Measurements from ENCODE around the gene AIF1.
A peak's percentile ranks its signal among the peaks of the same experiment; 100 is the strongest.

AIF1 gene

DNA sequence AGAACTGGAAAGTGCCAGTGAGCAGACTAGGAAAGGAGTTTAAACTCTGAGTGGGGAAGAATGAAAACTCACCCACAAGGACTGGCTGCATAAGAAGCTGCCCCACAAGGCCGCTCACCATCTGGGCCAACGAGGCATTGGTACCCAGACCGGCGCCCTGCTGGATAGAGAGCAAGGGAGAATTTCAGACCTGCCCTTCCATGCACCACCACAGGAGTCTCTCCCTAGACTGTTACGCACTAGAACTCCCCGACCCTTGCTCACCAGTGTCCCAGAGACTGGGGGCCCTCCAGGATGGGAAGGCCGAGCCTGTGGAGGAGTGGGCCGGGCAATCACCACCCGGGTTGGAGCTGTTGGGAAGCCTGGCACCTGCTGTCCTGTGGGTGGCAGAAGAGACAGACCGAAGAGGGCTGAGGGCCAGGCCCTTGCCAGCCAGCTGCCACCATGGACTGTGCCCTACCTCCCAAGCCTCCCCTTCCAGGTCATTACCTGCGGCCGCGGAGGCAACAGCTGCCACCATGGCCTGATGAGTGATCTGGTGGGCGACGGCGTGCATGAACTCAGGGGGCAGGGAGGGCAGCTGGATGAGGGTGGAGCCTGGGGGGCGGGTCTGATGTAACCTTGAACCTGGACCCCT is 28.9 kb downstream of the AIF1 start:
- no peak for DNase-seq

DNA sequence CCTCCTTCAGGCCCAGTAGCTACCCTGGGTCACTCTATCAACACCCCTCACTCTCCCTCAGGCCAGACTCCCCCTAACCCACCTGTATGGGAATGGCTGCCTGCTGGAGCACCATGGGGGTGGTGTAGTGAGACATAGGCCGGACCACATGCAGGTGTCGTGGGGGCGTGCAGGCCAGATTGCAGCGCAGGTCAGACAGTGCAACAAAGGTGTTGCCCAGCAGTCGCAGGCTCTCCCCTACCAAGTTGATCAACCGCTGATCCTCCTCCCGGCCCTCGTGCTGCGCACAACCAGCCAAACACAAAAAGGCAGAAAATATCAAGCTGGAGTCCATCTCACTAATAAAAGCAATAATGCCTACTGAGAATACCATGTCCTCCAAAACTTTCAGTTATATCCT is 30.3 kb downstream of the AIF1 start:
- no peak for DNase-seq

DNA sequence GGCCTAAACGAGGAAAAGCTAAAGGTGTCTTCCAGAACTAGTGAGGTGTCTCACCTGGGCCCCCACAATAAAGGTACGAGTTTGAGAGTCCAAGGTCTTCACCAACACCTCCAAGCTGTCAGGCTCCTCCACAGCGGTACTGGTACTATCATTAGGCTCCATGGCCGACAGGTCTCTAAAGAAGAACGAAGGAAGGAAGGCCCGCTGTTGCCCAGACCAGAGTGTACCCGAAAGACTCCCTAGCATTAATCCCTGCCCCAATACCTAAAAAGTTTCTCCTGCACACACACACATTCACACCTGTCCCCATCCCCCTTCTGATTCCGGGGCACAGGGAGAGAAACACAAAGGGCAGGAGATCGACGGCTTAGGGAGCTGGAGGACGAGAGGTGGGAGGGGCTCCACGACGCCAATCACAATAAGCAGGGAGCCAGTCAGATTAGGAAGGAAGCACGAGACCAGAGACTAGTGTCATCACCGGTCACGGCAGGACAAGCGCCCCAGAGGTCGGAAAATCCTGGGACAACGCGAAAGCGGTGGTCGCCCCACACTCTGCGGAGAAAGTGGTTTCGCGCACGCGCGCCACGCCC is 36.7 kb downstream of the AIF1 start:
- no peak for DNase-seq

GRCh38 chr6:31652925-31653724 is 38.1 kb downstream of the AIF1 start:
- DNase-seq: peak in 1 of 2 experiments; percentile 71

DNA sequence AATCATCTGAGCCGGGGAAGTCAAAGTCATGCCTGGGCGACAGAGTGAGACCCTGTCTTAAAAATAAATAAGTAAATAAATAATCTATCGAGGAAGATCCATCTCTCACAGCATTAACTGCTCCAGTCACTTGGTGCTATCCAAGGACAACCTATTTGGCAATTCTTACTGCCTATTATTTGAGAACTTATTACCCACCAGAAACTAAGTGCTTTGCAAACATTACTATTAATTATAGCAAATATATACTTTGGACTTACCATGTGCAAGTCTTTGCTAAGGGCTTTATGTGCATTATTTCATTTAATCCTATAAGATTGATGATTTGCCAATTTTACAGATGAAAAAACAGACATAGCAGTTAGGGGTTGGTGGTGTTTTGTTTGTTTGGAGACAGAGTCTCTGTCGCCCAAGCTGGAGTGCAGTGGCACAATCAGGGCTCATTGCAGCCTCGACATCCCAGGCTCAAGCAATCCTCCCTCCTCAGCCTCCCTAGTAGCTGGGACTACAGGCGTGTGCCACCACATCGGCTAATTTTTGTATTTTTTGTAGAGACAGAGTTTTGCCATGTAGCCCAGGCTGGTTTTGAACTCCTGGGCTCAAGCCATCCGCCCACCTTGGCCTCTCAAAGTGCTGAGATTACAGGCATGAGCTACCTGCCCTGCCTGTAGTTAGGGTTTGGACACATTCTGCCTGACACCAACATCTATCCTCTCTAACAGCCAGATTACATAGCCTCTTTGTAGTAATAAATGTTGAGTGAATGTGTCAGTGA is 39.7 kb downstream of the AIF1 start:
- no peak for DNase-seq

- no peak for DNase-seq
Observed at GRCh38 chr6:31655349-31656237, 40.6 kb downstream of the AIF1 start, which contains the start of gene APOM. Gene APOM (plus strand): TSS chr6:31655894. CDS start chr6:31655967, 73 bp downstream.

- DNase-seq: no peak
Observed at GRCh38 chr6:31657406-31658157, 42.5 kb downstream of the AIF1 start.

DNA sequence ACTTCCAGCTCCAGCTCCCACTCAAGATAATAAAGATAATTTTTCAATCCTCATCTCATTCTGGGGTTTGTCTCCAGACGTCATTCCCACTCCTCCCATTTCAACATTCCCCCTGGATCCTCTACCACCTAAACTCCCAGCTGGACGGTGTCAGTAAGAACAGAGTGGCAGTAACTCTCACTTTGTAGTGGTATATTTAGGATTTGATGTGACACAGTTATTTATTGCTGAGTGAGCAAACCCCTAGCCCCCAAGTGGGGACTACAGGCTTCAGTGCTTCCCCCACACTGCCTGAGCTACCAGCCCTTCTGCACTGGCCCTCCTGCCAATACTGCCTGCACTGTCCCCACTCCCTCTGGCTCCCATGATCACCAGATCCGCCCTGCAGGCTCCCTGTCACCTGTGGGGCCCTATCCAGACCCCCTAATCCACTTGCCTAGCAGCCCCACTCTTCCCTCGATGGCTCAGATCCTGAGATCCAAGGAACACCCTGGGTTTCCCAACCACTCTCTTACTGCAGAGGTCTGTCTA is 43.2 kb downstream of the AIF1 start:
- DNase-seq: no peak

GRCh38 chr6:31658983-31659648 is 44.1 kb downstream of the AIF1 start:
- DNase-seq: no peak

DNA sequence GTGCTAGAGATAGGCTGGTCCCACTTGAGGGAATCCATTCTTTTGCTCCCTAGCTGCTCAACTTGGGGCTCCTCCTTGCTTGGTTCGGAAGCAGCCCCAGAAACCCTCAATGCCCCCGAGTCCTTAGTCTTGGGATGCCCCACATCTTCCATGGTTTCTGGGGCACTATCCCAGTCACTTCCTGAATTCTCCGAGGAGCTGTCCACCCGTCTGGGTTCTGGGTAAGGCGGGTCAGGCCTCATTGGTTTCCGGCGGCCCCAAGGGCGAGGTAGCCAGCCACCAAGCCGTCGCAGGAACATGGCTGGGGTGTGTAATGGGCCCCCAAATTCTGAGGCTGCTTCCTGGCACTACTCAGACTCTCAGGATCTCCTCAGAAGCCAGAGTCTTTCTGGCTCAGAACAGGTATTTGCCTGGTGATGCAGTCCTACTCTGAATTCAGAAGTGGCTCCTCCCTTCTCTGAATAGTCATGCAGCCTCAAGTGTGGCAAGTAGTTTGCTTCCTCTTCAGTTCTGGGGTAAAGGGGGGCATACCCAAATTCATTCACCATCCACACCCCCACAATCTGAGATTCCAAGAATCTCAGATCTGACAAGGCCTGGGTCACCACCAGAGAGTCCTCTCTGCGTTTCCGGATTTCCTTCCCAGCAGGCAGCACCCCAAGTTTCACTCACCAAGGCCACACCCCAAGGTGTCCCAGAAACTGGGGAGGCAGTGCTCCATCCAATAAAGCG is 44.8 kb downstream of the AIF1 start:
- no peak for DNase-seq

DNA sequence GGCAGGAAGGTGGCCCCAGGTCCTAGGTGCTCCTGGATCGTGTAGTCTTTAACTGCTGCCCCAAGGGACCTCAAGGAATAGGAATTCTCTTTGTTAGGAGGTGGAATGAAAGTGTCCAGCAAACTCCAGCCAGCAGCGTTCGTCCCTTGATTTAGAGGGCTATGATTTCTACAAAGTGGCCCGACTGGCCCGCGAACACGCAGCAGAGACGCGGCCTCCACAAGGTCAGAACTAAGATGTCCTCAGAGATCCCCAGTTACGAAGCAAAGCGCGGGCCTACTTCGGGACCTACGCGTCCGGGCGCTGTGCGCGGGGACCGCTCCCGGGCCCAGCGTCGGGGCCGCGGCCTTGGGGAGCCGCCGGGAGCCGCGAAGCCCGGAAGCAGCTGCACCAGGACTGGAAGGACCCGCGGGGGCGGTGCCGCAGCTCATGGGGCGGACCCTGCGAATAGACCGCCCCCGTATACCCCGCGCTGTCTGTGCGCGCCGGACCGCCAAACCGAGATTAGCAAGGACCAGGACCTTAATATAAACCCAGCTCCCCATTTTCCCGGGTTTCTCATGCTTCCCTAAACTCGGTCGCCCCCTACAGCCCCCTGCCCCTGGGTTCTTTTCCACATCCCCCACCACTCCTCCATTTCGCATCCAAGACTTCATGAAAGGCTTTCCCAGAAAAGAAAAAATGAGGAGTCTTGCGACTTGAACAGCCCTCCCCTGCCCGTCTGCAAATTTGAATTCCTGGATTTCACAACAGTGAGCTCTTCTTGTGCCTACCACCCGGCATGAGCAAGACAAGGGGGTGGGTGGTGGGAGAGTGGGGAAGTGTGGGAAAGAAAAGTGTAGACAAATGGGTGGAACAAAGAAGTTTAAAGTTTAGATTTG is 45.6 kb downstream of the AIF1 start, which contains the start of gene C6orf47:
C6orf47 (minus strand) TSS at position 398 of the 881 bp plus-strand sequence. CDS start 831 bp downstream, outside the sequence.
- DNase-seq: peak in 1 of 2 experiments; percentile 14

DNA sequence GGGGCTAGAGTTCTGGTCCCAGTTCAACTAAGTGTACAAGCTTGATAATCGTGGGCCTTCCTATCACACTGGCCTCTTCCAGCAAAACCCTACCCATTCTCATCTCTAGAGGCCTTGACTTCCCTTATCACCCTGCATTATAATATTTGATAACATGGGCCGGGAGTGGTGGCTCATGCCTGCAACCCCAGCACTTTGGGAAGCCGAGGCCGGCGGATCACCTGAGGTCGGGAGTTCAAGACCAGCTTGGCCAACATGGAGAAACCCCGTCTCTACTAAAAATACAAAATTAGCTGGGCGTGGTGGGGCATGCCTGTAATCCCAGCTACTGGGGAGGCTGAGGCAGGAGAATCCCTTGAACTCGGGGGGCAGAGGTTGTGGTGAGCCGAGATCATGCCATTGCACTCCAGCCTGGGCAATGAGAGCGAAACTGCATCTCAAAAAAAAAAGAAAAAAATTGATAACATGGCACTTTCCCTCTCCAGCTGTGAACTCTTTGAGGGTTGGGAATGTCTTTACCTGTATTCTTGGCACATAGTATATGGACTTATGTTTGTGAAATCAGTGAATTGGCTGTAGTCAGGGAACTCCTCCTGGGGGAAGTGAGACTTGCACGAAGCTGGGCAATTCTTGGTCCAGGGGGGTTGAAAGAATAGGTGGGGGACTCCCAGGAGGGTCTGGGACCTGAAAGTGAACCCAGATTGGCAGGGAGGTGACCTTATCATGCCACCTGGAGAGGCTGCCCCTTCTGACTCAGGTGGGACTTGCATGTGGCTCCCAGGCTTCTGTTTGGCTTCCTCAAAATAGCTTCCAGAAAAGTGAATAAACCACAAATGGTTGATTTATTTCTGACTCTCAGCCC is 46.5 kb downstream of the AIF1 start:
- DNase-seq: no peak

DNA sequence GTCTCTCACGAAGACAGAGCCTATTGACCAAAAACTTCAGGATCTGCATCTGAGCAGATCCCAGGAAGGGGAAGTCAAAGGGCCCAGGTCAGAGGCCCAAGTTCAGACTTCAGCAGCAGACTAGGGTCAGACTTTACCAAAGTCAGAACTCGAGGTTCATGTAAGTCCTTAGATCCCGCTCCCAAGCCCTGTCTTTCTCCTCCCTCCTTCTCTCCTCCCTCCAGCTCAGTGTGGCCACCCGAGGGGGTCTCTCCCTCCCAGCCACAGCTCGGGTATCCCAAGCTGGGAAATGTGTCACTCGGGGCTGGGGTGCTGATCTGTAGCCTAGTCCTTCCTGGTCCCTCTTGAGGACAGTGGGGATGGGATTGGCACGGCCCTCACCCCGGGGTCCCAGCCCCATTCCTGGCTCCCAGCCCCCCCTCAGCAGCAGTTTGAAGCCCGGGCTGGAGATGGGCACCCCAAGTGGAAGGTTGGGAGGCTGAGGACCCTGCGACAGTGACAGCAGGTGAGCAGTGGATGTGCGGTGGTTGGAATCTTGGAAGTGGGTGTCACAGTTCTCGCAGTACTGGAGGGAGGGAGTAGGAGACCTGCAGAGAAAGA is 47.2 kb downstream of the AIF1 start:
- no peak for DNase-seq

DNA sequence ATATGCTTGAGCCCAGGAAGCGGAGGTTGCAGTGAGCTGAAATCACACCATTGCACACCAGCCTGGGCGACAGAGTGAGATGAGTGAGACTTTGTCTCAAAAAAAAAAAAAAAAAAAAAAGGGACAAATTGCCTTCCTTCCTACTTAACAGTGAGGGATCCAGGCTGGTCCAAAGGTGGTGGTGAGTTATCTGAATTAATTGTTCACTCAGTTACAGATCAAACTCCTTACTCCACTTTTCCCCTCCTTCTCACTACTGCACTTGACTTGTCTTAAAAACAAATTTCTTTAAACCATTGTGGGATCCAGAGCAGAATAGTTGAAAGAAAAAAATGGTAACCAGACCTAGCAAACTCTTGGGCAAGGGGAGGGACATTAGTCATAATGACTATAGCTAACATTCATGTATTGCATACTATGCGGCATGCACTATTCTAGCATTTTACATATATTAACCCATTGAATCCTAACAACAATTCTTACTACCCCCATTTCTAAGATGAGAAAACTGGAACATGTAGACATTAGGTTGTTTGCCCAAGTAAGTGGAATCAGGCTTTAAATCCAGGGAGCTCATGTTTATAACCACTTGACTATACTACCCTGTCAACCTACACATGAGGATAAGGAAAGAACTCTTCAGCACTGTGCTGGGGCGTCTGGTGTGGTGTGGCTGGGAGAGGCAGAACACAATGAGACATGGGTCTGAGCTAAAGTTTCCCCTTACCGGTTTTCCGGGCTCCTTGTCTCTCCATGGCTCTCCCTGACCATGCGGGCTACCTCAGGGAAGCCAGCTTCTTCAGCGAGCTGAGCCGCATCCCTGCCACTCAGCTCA is 48.3 kb downstream of the AIF1 start:
- DNase-seq: no peak

DNA sequence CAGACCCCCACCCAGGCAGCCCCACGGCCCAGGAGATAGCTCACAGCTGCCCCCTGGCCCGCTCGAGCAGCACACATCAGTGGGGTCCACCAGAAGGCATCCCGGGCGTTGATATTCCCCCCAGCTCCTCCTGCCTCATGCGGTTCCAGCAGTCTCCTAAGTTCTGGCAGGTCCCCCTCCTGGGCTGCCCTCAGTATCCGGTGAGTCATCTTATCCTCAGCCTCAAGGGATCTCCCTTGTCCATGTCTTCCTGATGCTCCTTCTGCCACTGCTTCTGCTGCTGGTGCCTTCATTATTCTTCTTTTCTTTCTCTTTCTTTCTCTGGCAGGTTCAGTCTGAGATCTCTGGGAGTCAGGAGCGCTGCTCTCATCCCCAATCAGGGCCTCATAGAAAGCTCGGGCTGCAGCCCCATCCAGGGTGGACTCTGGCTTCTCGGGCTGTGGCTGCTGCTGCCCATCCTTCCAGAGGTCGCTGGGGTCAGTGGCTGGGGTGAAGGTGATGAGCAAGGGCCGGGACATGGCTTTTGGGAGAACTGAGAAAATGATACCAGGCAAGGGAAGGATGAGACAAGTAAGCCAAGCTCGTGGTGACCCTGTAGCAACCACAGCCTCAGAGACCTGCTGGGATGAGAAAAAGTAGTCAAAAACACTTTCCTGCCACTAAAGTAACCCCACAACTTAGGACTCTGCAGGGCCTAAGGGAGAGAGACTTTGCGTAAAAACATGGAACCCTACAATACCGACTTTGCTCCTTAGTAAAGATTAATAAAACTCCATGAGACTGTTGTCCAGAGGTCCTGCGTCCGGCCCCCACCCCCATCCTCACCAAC is 49.1 kb downstream of the AIF1 start:
- no peak for DNase-seq

All from cerebellar nuclear complex (tissue), 1 donor.